Liver (tissue), 3 donors: Measurements from ENCODE around the gene IGFL3.

Experiments
- EGR1 ChIP-seq, 2 donors: IDR thresholded peaks; 2 replicates each; pipeline ENCODE4 v1.6.1; 2016 to 2018; ENCODE audit warnings: antibody characterized with exemption in 2 of 2, low read depth in 2 of 2
- RXRA ChIP-seq, 2 donors: IDR thresholded peaks; 2 replicates each; pipeline ENCODE4 v1.6.1; 2017 to 2018; ENCODE audit warnings: antibody characterized with exemption in 2 of 2, mild to moderate bottlenecking in 1 of 2
- TF ChIP-seq, protein P1 (sequence below): IDR thresholded peaks from 2 replicates; pipeline ENCODE4 v1.6.1; 2016; ENCODE audit warnings: antibody characterized with exemption, mild to moderate bottlenecking
- TF ChIP-seq, protein P2 (sequence below): fragments of 150-350 bp; IDR thresholded peaks from 2 replicates; pipeline ENCODE4 v1.5.1; 2017; ENCODE audit warnings: improper control_type of control experiment, low read depth, low read length; ENCODE audit not compliant: missing input control
- TF ChIP-seq, protein P3 (sequence below): IDR thresholded peaks from 2 replicates; pipeline ENCODE4 v1.6.1; 2016; ENCODE audit warnings: antibody characterized with exemption
- donor health status: healthy.
- donor health status: healthy.

GRCh38 chr19:46088101-46088500 lies 36.4 kb downstream of the IGFL3 start:
- TF ChIP-seq, protein P1, sequence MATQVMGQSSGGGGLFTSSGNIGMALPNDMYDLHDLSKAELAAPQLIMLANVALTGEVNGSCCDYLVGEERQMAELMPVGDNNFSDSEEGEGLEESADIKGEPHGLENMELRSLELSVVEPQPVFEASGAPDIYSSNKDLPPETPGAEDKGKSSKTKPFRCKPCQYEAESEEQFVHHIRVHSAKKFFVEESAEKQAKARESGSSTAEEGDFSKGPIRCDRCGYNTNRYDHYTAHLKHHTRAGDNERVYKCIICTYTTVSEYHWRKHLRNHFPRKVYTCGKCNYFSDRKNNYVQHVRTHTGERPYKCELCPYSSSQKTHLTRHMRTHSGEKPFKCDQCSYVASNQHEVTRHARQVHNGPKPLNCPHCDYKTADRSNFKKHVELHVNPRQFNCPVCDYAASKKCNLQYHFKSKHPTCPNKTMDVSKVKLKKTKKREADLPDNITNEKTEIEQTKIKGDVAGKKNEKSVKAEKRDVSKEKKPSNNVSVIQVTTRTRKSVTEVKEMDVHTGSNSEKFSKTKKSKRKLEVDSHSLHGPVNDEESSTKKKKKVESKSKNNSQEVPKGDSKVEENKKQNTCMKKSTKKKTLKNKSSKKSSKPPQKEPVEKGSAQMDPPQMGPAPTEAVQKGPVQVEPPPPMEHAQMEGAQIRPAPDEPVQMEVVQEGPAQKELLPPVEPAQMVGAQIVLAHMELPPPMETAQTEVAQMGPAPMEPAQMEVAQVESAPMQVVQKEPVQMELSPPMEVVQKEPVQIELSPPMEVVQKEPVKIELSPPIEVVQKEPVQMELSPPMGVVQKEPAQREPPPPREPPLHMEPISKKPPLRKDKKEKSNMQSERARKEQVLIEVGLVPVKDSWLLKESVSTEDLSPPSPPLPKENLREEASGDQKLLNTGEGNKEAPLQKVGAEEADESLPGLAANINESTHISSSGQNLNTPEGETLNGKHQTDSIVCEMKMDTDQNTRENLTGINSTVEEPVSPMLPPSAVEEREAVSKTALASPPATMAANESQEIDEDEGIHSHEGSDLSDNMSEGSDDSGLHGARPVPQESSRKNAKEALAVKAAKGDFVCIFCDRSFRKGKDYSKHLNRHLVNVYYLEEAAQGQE, result no peak
- TF ChIP-seq, protein P2, sequence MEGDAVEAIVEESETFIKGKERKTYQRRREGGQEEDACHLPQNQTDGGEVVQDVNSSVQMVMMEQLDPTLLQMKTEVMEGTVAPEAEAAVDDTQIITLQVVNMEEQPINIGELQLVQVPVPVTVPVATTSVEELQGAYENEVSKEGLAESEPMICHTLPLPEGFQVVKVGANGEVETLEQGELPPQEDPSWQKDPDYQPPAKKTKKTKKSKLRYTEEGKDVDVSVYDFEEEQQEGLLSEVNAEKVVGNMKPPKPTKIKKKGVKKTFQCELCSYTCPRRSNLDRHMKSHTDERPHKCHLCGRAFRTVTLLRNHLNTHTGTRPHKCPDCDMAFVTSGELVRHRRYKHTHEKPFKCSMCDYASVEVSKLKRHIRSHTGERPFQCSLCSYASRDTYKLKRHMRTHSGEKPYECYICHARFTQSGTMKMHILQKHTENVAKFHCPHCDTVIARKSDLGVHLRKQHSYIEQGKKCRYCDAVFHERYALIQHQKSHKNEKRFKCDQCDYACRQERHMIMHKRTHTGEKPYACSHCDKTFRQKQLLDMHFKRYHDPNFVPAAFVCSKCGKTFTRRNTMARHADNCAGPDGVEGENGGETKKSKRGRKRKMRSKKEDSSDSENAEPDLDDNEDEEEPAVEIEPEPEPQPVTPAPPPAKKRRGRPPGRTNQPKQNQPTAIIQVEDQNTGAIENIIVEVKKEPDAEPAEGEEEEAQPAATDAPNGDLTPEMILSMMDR, result no peak
- no peak for TF ChIP-seq RXRA (IDR thresholded peaks at IDR 0.05)
- TF ChIP-seq, protein P3, sequence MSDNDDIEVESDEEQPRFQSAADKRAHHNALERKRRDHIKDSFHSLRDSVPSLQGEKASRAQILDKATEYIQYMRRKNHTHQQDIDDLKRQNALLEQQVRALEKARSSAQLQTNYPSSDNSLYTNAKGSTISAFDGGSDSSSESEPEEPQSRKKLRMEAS, result no peak
- TF ChIP-seq EGR1 (IDR thresholded peaks at IDR 0.05; ENCODE audit: low read depth in 2 of 2), result no peak
